ENCODE data around the gene TMEM92.

The TMEM92 gene

DNA sequence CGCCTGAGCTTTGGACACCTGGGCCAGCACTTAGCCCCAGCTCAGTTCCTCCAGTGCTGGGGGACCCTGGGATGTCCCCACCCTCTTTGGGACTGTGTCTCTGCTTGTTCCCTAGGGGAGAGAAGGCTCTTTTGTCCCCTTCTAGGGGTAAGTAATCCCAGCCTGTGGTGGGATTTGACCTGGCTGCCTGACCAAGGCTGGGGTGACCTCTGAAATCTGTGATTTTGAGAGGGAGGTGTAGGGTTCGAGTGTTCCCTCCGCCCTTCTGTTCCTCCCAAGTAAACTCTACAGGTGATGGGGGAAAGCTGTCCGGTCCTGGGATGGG is 593 bp downstream of the TMEM92 start:
- TF ChIP-seq, protein P1, sequence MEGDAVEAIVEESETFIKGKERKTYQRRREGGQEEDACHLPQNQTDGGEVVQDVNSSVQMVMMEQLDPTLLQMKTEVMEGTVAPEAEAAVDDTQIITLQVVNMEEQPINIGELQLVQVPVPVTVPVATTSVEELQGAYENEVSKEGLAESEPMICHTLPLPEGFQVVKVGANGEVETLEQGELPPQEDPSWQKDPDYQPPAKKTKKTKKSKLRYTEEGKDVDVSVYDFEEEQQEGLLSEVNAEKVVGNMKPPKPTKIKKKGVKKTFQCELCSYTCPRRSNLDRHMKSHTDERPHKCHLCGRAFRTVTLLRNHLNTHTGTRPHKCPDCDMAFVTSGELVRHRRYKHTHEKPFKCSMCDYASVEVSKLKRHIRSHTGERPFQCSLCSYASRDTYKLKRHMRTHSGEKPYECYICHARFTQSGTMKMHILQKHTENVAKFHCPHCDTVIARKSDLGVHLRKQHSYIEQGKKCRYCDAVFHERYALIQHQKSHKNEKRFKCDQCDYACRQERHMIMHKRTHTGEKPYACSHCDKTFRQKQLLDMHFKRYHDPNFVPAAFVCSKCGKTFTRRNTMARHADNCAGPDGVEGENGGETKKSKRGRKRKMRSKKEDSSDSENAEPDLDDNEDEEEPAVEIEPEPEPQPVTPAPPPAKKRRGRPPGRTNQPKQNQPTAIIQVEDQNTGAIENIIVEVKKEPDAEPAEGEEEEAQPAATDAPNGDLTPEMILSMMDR (IDR thresholded peaks at IDR 0.05; ENCODE audit: low read depth, low read length): no peak
- no peak for DNase-seq (ENCODE audit: low read depth, low spot score)
- in situ Hi-C loops (cut with HindIII; ENCODE audit: low sequenced_read_pairs): no loop called here
- no peak overlapping the region for H3K4me3 ChIP-seq (ENCODE audit: low read depth, low read length)

DNA sequence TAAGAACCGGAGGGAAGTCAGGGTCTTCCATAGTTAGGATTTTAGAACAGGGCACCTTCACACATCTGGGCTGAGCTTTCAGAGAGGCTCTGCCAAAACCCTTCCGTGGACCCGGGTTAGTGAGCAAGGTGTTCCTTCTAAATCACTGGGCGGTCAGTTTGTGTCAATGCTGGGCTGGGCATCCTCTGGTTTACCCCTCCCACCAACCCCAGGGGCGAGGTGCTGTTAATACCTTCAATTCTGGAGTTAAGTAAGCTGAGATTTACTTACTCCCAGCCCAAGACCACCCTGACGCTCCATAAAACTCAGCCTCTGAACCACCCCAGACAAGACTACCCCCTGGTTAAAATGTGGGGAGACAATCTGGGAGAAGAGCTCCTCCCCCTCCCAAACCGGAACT is 1.0 kb downstream of the TMEM92 start:
- in situ Hi-C loops (cut with HindIII; ENCODE audit: low sequenced_read_pairs): no loop called here
- DNase-seq (ENCODE audit: low read depth, low spot score): no peak
- no peak overlapping the region for H3K4me3 ChIP-seq (ENCODE audit: low read depth, low read length)
- TF ChIP-seq, protein P1 (IDR thresholded peaks at IDR 0.05; ENCODE audit: low read depth, low read length): no peak

- TF ChIP-seq, protein P1 (IDR thresholded peaks at IDR 0.05; ENCODE audit: low read depth, low read length): no peak
- no peak overlapping the region for H3K4me3 ChIP-seq (ENCODE audit: low read depth, low read length)
- DNase-seq (ENCODE audit: low read depth, low spot score): no peak
- in situ Hi-C loops (cut with HindIII; ENCODE audit: low sequenced_read_pairs): no loop called here
Observed at GRCh38 chr17:50276588-50277356, 2.5 kb downstream of the TMEM92 start.

GRCh38 chr17:50277357-50277754 is 3.1 kb downstream of the TMEM92 start:
- TF ChIP-seq, protein P1 (IDR thresholded peaks at IDR 0.05; ENCODE audit: low read depth, low read length): no peak
- H3K4me3 ChIP-seq (ENCODE audit: low read depth, low read length): no peak overlapping the region
- DNase-seq (ENCODE audit: low read depth, low spot score): no peak
- in situ Hi-C loops (cut with HindIII; ENCODE audit: low sequenced_read_pairs): no loop called here

DNA sequence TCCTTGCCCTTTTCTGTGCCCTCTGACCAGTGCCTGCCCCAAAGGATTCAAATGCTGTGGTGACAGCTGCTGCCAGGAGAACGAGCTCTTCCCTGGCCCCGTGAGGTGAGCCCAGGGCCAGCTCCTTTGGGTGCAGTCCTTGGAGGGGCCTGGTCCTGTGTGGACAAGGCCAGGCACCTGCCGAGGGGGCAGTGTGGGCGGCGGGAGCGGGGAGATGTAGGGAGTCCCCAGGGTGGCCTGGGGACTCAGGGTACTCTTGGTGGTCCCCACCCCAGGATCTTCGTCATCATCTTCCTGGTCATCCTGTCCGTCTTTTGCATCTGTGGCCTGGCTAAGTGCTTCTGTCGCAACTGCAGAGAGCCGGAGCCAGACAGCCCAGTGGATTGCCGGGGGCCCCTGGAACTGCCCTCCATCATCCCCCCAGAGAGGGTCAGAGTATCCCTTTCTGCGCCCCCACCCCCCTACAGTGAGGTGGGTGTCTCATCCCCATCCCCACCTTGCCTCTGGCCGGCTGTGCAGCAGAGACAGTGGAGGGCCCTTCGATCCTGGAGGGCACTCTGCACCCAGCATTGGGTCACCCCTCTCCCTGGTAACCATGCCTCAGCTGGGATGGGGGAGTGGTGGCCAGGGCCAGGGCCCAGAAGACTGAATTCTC is 4.4 kb downstream of the TMEM92 start:
- in situ Hi-C loops (cut with HindIII; ENCODE audit: low sequenced_read_pairs): no loop called here
- no peak overlapping the region for H3K4me3 ChIP-seq (ENCODE audit: low read depth, low read length)
- no peak for DNase-seq (ENCODE audit: low read depth, low spot score)
- TF ChIP-seq, protein P1 (IDR thresholded peaks at IDR 0.05; ENCODE audit: low read depth, low read length): no peak

GRCh38 chr17:50279181-50279526 is 4.9 kb downstream of the TMEM92 start:
- DNase-seq (ENCODE audit: low read depth, low spot score): no peak
- in situ Hi-C loops (cut with HindIII; ENCODE audit: low sequenced_read_pairs): no loop called here
- TF ChIP-seq, protein P1 (IDR thresholded peaks at IDR 0.05; ENCODE audit: low read depth, low read length): no peak
- H3K4me3 ChIP-seq (ENCODE audit: low read depth, low read length): no peak overlapping the region

Data from astrocyte of the spinal cord (primary cell).